ENCODE results near the gene TTC39B.
A peak's percentile ranks its signal among the peaks of the same experiment; 100 is the strongest.

TTC39B gene

DNA sequence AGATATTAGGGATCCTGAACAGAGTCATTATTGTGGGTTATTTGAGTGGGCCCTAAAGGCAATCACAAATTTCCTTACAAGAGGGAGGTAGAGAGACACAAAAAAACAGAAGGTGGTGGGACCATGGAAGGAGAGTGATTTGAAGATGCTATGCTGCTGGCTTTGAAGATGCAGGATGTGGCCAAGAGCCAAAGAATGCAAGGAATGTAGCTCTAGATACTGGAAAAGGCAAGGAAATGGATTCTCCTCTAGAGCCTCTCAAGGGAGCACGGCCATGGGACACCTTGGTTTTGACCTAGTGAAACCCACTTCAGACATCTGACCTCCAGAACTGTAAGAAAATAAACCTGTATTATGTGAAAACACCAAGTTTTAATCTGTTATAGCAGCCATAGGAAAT, 53.8 kb downstream of the TTC39B start:
- TF ChIP-seq CEBPB (IDR thresholded peaks at IDR 0.05) = no peak
- no peak for TF ChIP-seq RAD21 (IDR thresholded peaks at IDR 0.05; ENCODE audit: low read depth)
- TF ChIP-seq, protein P1, sequence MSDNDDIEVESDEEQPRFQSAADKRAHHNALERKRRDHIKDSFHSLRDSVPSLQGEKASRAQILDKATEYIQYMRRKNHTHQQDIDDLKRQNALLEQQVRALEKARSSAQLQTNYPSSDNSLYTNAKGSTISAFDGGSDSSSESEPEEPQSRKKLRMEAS (IDR thresholded peaks at IDR 0.05) = no peak
- TF ChIP-seq TAF1 (IDR thresholded peaks at IDR 0.05; ENCODE audit: low read depth) = no peak
- TF ChIP-seq NFIC (IDR thresholded peaks at IDR 0.05) = peak; percentile 58
- no peak for TF ChIP-seq TCF12 (IDR thresholded peaks at IDR 0.05; ENCODE audit: low read depth)
- no peak for TF ChIP-seq REST (IDR thresholded peaks at IDR 0.05; ENCODE audit: low read depth)
- no peak for TF ChIP-seq EP300 (IDR thresholded peaks at IDR 0.05; ENCODE audit: borderline replicate concordance)
- peak; percentile 92 for TF ChIP-seq TEAD4 (IDR thresholded peaks at IDR 0.05)
- TF ChIP-seq, protein P2, sequence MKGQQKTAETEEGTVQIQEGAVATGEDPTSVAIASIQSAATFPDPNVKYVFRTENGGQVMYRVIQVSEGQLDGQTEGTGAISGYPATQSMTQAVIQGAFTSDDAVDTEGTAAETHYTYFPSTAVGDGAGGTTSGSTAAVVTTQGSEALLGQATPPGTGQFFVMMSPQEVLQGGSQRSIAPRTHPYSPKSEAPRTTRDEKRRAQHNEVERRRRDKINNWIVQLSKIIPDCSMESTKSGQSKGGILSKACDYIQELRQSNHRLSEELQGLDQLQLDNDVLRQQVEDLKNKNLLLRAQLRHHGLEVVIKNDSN (IDR thresholded peaks at IDR 0.05) = no peak
- no peak for TF ChIP-seq ZBTB7A (IDR thresholded peaks at IDR 0.05; ENCODE audit: low read depth)
- TF ChIP-seq FOXM1 (IDR thresholded peaks at IDR 0.05; ENCODE audit: borderline replicate concordance, low read depth) = no peak
- TF ChIP-seq EGR1 (IDR thresholded peaks at IDR 0.05) = no peak
- no peak for TF ChIP-seq YY1 (IDR thresholded peaks at IDR 0.05; ENCODE audit: low read depth)
- TF ChIP-seq CREB1 (IDR thresholded peaks at IDR 0.05; ENCODE audit: low read depth) = no peak

DNA sequence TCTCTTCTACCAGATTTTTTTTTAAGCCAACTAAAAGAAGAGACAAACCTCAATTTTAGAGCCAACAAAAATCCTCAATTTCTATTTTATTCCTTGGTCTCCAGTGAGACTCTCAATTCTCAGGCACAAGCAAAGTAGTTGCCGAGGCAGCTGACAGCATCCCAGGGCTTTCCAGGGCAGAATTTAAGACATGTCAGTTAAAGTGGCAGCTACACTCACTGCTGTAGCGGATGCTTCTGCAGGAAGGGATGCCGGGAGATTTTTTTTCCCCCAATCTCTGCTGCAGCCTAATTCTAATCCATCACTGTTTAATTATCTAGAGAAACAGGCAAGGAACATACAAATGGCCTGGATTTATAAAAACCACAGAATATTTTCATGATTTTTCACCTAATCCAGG, 57.0 kb downstream of the TTC39B start:
- TF ChIP-seq, protein P1 (IDR thresholded peaks at IDR 0.05) = no peak
- no peak for TF ChIP-seq TCF12 (IDR thresholded peaks at IDR 0.05; ENCODE audit: low read depth)
- no peak for TF ChIP-seq NFIC (IDR thresholded peaks at IDR 0.05)
- no peak for TF ChIP-seq RAD21 (IDR thresholded peaks at IDR 0.05; ENCODE audit: low read depth)
- TF ChIP-seq ZBTB7A (IDR thresholded peaks at IDR 0.05; ENCODE audit: low read depth) = no peak

DNA sequence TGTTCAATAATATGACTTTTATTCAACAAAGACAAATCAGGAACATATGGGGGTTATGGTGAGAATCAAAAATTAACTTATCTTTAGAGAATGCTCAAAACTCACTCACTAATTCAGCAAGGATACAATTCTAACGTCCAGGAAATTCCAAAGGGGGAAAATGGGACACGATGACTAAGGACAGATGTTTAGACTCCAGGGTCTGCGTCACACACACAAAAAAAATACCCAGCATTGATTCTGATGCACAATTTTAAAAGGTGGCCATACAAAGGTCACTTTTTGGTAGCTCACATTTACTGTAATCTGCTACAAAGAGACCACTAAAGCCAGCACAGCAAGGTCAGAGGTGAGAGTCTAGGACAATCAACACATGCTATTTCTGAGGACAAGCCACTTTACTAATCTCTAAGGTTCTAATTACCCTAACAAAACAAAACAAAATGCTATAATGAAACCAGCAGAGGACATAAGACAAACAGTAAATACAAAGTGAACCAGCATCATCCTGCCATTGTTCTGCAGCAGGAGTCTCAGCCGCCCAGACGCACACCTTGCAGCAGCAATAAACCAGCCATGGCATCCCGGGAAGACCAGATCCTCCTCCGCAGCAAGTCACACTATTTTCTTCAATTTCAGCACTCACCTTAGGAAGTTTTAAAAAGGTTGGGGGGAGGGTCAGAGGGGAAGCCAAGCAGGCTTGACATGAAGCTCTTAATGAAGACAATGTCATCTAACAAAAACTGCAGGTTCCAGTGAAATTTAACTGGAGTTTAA, 57.8 kb downstream of the TTC39B start:
- TF ChIP-seq, protein P1 (IDR thresholded peaks at IDR 0.05) = no peak
- TF ChIP-seq RAD21 (IDR thresholded peaks at IDR 0.05; ENCODE audit: low read depth) = no peak
- TF ChIP-seq TEAD4 (IDR thresholded peaks at IDR 0.05) = no peak
- TF ChIP-seq EGR1 (IDR thresholded peaks at IDR 0.05) = no peak
- no peak for TF ChIP-seq TAF1 (IDR thresholded peaks at IDR 0.05; ENCODE audit: low read depth)

GRCh38 chr9:15248621-15249020, 58.4 kb downstream of the TTC39B start:
- TF ChIP-seq, protein P1 (IDR thresholded peaks at IDR 0.05) = no peak
- TF ChIP-seq YY1 (IDR thresholded peaks at IDR 0.05; ENCODE audit: low read depth) = no peak
- no peak for TF ChIP-seq FOXM1 (IDR thresholded peaks at IDR 0.05; ENCODE audit: borderline replicate concordance, low read depth)
- no peak for TF ChIP-seq TEAD4 (IDR thresholded peaks at IDR 0.05)
- TF ChIP-seq RAD21 (IDR thresholded peaks at IDR 0.05; ENCODE audit: low read depth) = no peak
- TF ChIP-seq TCF12 (IDR thresholded peaks at IDR 0.05; ENCODE audit: low read depth) = no peak
- no peak for TF ChIP-seq NFIC (IDR thresholded peaks at IDR 0.05)
- no peak for TF ChIP-seq CREB1 (IDR thresholded peaks at IDR 0.05; ENCODE audit: low read depth)
- TF ChIP-seq, protein P2 (IDR thresholded peaks at IDR 0.05) = no peak
- TF ChIP-seq TAF1 (IDR thresholded peaks at IDR 0.05; ENCODE audit: low read depth) = no peak
- TF ChIP-seq CEBPB (IDR thresholded peaks at IDR 0.05) = no peak
- no peak for TF ChIP-seq REST (IDR thresholded peaks at IDR 0.05; ENCODE audit: low read depth)
- no peak for TF ChIP-seq EGR1 (IDR thresholded peaks at IDR 0.05)
- no peak for TF ChIP-seq EP300 (IDR thresholded peaks at IDR 0.05; ENCODE audit: borderline replicate concordance)
- TF ChIP-seq ZBTB7A (IDR thresholded peaks at IDR 0.05; ENCODE audit: low read depth) = no peak

GRCh38 chr9:15248081-15248480, 58.9 kb downstream of the TTC39B start:
- no peak for TF ChIP-seq TEAD4 (IDR thresholded peaks at IDR 0.05)
- no peak for TF ChIP-seq NFIC (IDR thresholded peaks at IDR 0.05)
- TF ChIP-seq FOXM1 (IDR thresholded peaks at IDR 0.05; ENCODE audit: borderline replicate concordance, low read depth) = no peak
- no peak for TF ChIP-seq CREB1 (IDR thresholded peaks at IDR 0.05; ENCODE audit: low read depth)
- no peak for TF ChIP-seq ZBTB7A (IDR thresholded peaks at IDR 0.05; ENCODE audit: low read depth)
- TF ChIP-seq RAD21 (IDR thresholded peaks at IDR 0.05; ENCODE audit: low read depth) = no peak
- no peak for TF ChIP-seq REST (IDR thresholded peaks at IDR 0.05; ENCODE audit: low read depth)

All from Ishikawa (cell line).